Activated naive CD8-positive, alpha-beta T cell treated with anti-CD3 and anti-CD28 coated beads for 36 hours (primary cell): ENCODE measurements around the gene GLS. TPM values are rescaled to one million over a fixed set of nuclear protein-coding genes. Genes with fewer than 3 reads are reported as not detected.
"Not testable (repeated sequence)": the region's sequence is repeated elsewhere in the genome, so short reads cannot be mapped to it uniquely, and the experiment has no call there.

Experiments
- DNase-seq: peaks from one replicate; pipeline ENCODE4 v3.0.0; 2021
- H3K27ac Mint-ChIP-seq: one replicate; pipeline ENCODE4 v1.8.0; 2022; ENCODE audit warnings: mild to moderate bottlenecking, moderate library complexity, mixed read lengths
- H3K27me3 Mint-ChIP-seq: one replicate; pipeline ENCODE4 v1.8.0; 2022; ENCODE audit warnings: mild to moderate bottlenecking, mixed read lengths
- H3K36me3 Mint-ChIP-seq: one replicate; pipeline ENCODE4 v1.8.0; 2021; ENCODE audit warnings: mild to moderate bottlenecking, mixed read lengths
- H3K4me1 Mint-ChIP-seq: one replicate; pipeline ENCODE4 v1.8.0; 2021; ENCODE audit warnings: mixed read lengths
- H3K4me3 Mint-ChIP-seq: one replicate; pipeline ENCODE4 v1.8.0; 2022; ENCODE audit warnings: mild to moderate bottlenecking, moderate library complexity, mixed read lengths
- H3K9me3 Mint-ChIP-seq: one replicate; pipeline ENCODE4 v1.8.0; 2022; ENCODE audit warnings: mixed read lengths
- total RNA-seq, 2 experiments: library from RNA; stranded (reverse); gene quantifications; one replicate each; pipeline ENCODE4 v1.2.3, GENCODE V29; 2021

The GLS gene
- total RNA-seq, 2 experiments from 2014 or later, result 192 to 201 TPM

- Mint-ChIP-seq H3K9me3 (no peaks in the 10 kb centered on the region), H3K27ac (no peak overlapping the region), H3K36me3 (no peaks in the 10 kb centered on the region), H3K27me3 (no peaks in the 10 kb centered on the region), H3K4me3 (no peak overlapping the region), H3K4me1 (peaks cover 18% of the 10 kb centered on the region)
- no peak for DNase-seq
Observed at GRCh38 chr2:190847504-190848081, 33.0 kb upstream of the GLS start.

GRCh38 chr2:190849774-190850173, 30.8 kb upstream of the GLS start:
- Mint-ChIP-seq H3K4me3 (no peak overlapping the region), H3K4me1 (peaks cover 14% of the 10 kb centered on the region), H3K36me3 (no peaks in the 10 kb centered on the region), H3K9me3 (no peaks in the 10 kb centered on the region), H3K27me3 (no peaks in the 10 kb centered on the region), H3K27ac (no peak overlapping the region)
- no peak for DNase-seq

GRCh38 chr2:190853022-190853421, 27.6 kb upstream of the GLS start:
- DNase-seq, H3K36me3 Mint-ChIP-seq, H3K27me3 Mint-ChIP-seq, H3K4me3 Mint-ChIP-seq, H3K9me3 Mint-ChIP-seq, H3K27ac Mint-ChIP-seq: not testable (repeated sequence)
- H3K4me1 Mint-ChIP-seq, result peaks cover 13% of the 10 kb centered on the region

- peaks cover 13% of the 10 kb centered on the region for H3K4me1 Mint-ChIP-seq
- no peak overlapping the region for H3K4me3 Mint-ChIP-seq
- H3K9me3 Mint-ChIP-seq, result no peaks in the 10 kb centered on the region
- no peak overlapping the region for H3K27ac Mint-ChIP-seq
- DNase-seq, result no peak
- H3K36me3 Mint-ChIP-seq, result no peaks in the 10 kb centered on the region
- H3K27me3 Mint-ChIP-seq, result no peaks in the 10 kb centered on the region
Observed at GRCh38 chr2:190853531-190854383, 26.9 kb upstream of the GLS start.

- Mint-ChIP-seq H3K36me3 (no peaks in the 10 kb centered on the region), H3K4me1 (peaks cover 11% of the 10 kb centered on the region), H3K27ac (no peak overlapping the region), H3K9me3 (no peaks in the 10 kb centered on the region), H3K27me3 (no peaks in the 10 kb centered on the region), H3K4me3 (no peak overlapping the region)
- DNase-seq, result no peak
Observed at GRCh38 chr2:190854726-190855125, 25.9 kb upstream of the GLS start.

- no peak for DNase-seq
- no peak overlapping the region for H3K4me3 Mint-ChIP-seq
- no peaks in the 10 kb centered on the region for H3K9me3 Mint-ChIP-seq
- no peaks in the 10 kb centered on the region for H3K36me3 Mint-ChIP-seq
- H3K27ac Mint-ChIP-seq, result no peak overlapping the region
- H3K4me1 Mint-ChIP-seq, result peaks cover 11% of the 10 kb centered on the region
- H3K27me3 Mint-ChIP-seq, result no peaks in the 10 kb centered on the region
Observed at GRCh38 chr2:190855245-190855644, 25.4 kb upstream of the GLS start.

- Mint-ChIP-seq H3K9me3 (peaks cover 3% of the 10 kb centered on the region), H3K4me3 (no peak overlapping the region), H3K27me3 (no peaks in the 10 kb centered on the region), H3K4me1 (peaks cover 9% of the 10 kb centered on the region), H3K36me3 (peaks cover 3% of the 10 kb centered on the region), H3K27ac (no peak overlapping the region)
- DNase-seq, result no peak
Observed at GRCh38 chr2:190856985-190857384, 23.6 kb upstream of the GLS start.

GRCh38 chr2:190858817-190859216, 21.8 kb upstream of the GLS start:
- no peak overlapping the region for H3K4me3 Mint-ChIP-seq
- no peak overlapping the region for H3K27ac Mint-ChIP-seq
- no peak for DNase-seq
- H3K36me3 Mint-ChIP-seq, result peaks cover 11% of the 10 kb centered on the region
- H3K9me3 Mint-ChIP-seq, result peaks cover 8% of the 10 kb centered on the region
- peaks cover 21% of the 10 kb centered on the region for H3K4me1 Mint-ChIP-seq
- no peaks in the 10 kb centered on the region for H3K27me3 Mint-ChIP-seq

- no peak for DNase-seq
- no peak overlapping the region for H3K4me3 Mint-ChIP-seq
- H3K27ac Mint-ChIP-seq, result no peak overlapping the region
- H3K27me3 Mint-ChIP-seq, result no peaks in the 10 kb centered on the region
- H3K36me3 Mint-ChIP-seq, result peaks cover 11% of the 10 kb centered on the region
- peaks cover 8% of the 10 kb centered on the region for H3K9me3 Mint-ChIP-seq
- peaks cover 19% of the 10 kb centered on the region for H3K4me1 Mint-ChIP-seq
Observed at GRCh38 chr2:190859347-190860297, 21.0 kb upstream of the GLS start.

- peaks cover 11% of the 10 kb centered on the region for H3K36me3 Mint-ChIP-seq
- no peak for DNase-seq
- H3K4me1 Mint-ChIP-seq, result peaks cover 19% of the 10 kb centered on the region
- no peak overlapping the region for H3K4me3 Mint-ChIP-seq
- peaks cover 8% of the 10 kb centered on the region for H3K9me3 Mint-ChIP-seq
- no peak overlapping the region for H3K27ac Mint-ChIP-seq
- no peaks in the 10 kb centered on the region for H3K27me3 Mint-ChIP-seq
Observed at GRCh38 chr2:190860985-190861680, 19.5 kb upstream of the GLS start.

GRCh38 chr2:190862128-190862527, 18.5 kb upstream of the GLS start:
- H3K9me3 Mint-ChIP-seq, H3K27ac Mint-ChIP-seq, H3K4me3 Mint-ChIP-seq, H3K27me3 Mint-ChIP-seq, DNase-seq: not testable (repeated sequence)
- Mint-ChIP-seq H3K4me1 (peaks cover 19% of the 10 kb centered on the region), H3K36me3 (peaks cover 11% of the 10 kb centered on the region)

GRCh38 chr2:190862571-190862991, 18.0 kb upstream of the GLS start:
- Mint-ChIP-seq H3K4me3 (no peak overlapping the region), H3K27ac (no peak overlapping the region), H3K4me1 (peaks cover 19% of the 10 kb centered on the region), H3K36me3 (peaks cover 11% of the 10 kb centered on the region), H3K9me3 (peaks cover 8% of the 10 kb centered on the region), H3K27me3 (no peaks in the 10 kb centered on the region)
- no peak for DNase-seq

- Mint-ChIP-seq H3K27ac (no peak overlapping the region), H3K4me1 (peaks cover 19% of the 10 kb centered on the region), H3K36me3 (peaks cover 11% of the 10 kb centered on the region), H3K4me3 (no peak overlapping the region), H3K27me3 (no peaks in the 10 kb centered on the region), H3K9me3 (peaks cover 8% of the 10 kb centered on the region)
- DNase-seq, result no peak
Observed at GRCh38 chr2:190863946-190864345, 16.7 kb upstream of the GLS start.

GRCh38 chr2:190864375-190864774, 16.2 kb upstream of the GLS start:
- H3K4me3 Mint-ChIP-seq, result no peak overlapping the region
- H3K9me3 Mint-ChIP-seq, result peaks cover 8% of the 10 kb centered on the region
- no peaks in the 10 kb centered on the region for H3K27me3 Mint-ChIP-seq
- H3K36me3 Mint-ChIP-seq, result peaks cover 11% of the 10 kb centered on the region
- no peak for DNase-seq
- no peak overlapping the region for H3K27ac Mint-ChIP-seq
- H3K4me1 Mint-ChIP-seq, result peaks cover 19% of the 10 kb centered on the region
